Ovary (tissue), 3 donors: Measurements from ENCODE around the gene COX7B2.

Experiments used
- CTCF ChIP-seq, 3 donors: fragments of 450-650 bp in 2 of 3; fragments of 200-600 bp in 1 of 3; IDR thresholded peaks; one replicate each; pipeline versions ENCODE4 v1.5.1 to v1.8.0; 2016 to 2022; ENCODE audit warnings: antibody characterized with exemption in 3 of 3, mild to moderate bottlenecking in 1 of 3
- EP300 ChIP-seq: sonication (generic); formaldehyde crosslinking; IDR thresholded peaks from one replicate; pipeline ENCODE4 v1.6.1; 2017; ENCODE audit warnings: antibody characterized with exemption
- POLR2A ChIP-seq: fragments of 450-650 bp; IDR thresholded peaks from one replicate; pipeline ENCODE4 v1.6.1; 2017; ENCODE audit warnings: antibody characterized with exemption, mild to moderate bottlenecking, moderate library complexity
- donor health status: DM: no; HTN: no; CAD: no.

- no peak for TF ChIP-seq CTCF (IDR thresholded peaks at IDR 0.05)
- TF ChIP-seq POLR2A, result no peak
- no peak for TF ChIP-seq EP300
These were observed 90.0 kb downstream of the COX7B2 start for GRCh38 chr4:46819095-46819494.
